Astrocyte of the spinal cord (primary cell): ENCODE data around the gene RERE.
"Not testable (repeated sequence)": the region's sequence is repeated elsewhere in the genome, so short reads cannot be mapped to it uniquely, and the experiment has no call there.

Source experiments
- DNase-seq: peaks from one replicate; pipeline ENCODE4 v3.0.0; 2011; ENCODE audit warnings: low read depth, low spot score
- H3K4me3 ChIP-seq: 2 replicates; pipeline ENCODE4 v1.5.1; 2011; ENCODE audit warnings: low read depth, mild to moderate bottlenecking, low read length, moderate library complexity
- CTCF ChIP-seq: IDR thresholded peaks from 2 replicates; pipeline ENCODE4 v1.5.1; 2012; ENCODE audit warnings: low read depth, mild to moderate bottlenecking, low read length, inconsistent platforms
- in situ Hi-C: cut with HindIII; loops from 2 replicates; pipeline ENCODE4 v1.10.0; 2017; ENCODE audit warnings: low sequenced_read_pairs

Gene RERE

GRCh38 chr1:8740034-8740449, 77.4 kb downstream of the RERE start:
- in situ Hi-C loops, result no loop called here
- DNase-seq, result peak; percentile 86
- TF ChIP-seq CTCF, result no peak
- no peak overlapping the region for H3K4me3 ChIP-seq

DNA sequence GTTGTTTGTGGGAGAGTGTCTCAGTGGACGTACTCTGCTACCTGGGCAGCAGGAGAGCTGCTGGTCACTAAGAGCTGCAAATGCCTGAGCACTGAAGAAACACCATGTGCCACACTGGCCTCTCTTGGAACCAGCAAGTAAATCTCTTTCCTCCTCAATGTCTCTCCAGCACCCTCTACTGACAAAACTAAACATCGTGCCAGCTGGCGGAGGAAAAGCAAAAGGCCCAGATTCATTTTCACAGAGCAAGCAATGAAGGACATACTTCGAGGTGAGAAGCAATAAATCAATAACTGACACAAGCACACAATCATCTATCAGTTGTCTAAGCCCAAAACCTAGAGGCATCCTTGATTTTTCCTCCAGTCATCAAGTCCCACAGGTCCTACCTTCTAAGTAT, 78.1 kb downstream of the RERE start:
- no peak overlapping the region for H3K4me3 ChIP-seq
- DNase-seq, result no peak
- in situ Hi-C loops, result no loop called here
- no peak for TF ChIP-seq CTCF

- DNase-seq, result no peak
- in situ Hi-C loops, result no loop called here
- no peak for TF ChIP-seq CTCF
- no peak overlapping the region for H3K4me3 ChIP-seq
Measured at GRCh38 chr1:8736927-8737326, 80.5 kb downstream of the RERE start.

GRCh38 chr1:8733484-8733883, 84.0 kb downstream of the RERE start:
- no peak overlapping the region for H3K4me3 ChIP-seq
- TF ChIP-seq CTCF, result no peak
- no peak for DNase-seq
- in situ Hi-C loops, result no loop called here

GRCh38 chr1:8731162-8731561, 86.3 kb downstream of the RERE start:
- DNase-seq, result no peak
- H3K4me3 ChIP-seq, result no peak overlapping the region
- in situ Hi-C loops, result no loop called here
- no peak for TF ChIP-seq CTCF

- in situ Hi-C loops, result no loop called here
- no peak overlapping the region for H3K4me3 ChIP-seq
- TF ChIP-seq CTCF, result no peak
- DNase-seq, result no peak
Measured at GRCh38 chr1:8728464-8728863, 89.0 kb downstream of the RERE start.

DNA sequence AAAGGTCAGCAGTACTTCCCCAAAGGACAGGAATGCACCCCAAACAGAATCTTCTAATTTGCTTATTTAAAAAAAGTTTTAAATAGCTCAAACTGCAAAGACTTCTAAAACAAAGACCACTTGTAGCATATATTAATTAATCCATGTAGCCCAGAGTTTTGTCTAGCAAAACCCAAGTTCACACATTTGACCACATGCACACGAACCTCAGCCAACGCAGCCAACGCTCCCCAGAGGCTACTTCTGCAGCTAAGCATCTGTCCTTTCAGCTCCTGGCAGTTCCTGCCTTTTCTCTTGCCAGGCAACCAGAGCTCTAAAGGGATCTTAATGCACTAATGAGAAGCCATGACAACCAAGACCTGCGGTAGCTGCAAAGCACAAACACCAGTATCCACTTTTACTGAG, 89.6 kb downstream of the RERE start:
- DNase-seq, result peak; percentile 33
- in situ Hi-C loops, result no loop called here
- no peak overlapping the region for H3K4me3 ChIP-seq
- no peak for TF ChIP-seq CTCF

GRCh38 chr1:8727316-8727715, 90.1 kb downstream of the RERE start:
- DNase-seq, H3K4me3 ChIP-seq, in situ Hi-C loops: not testable (repeated sequence)

- DNase-seq, in situ Hi-C loops, H3K4me3 ChIP-seq: not testable (repeated sequence)
Measured at GRCh38 chr1:8726801-8727186, 90.6 kb downstream of the RERE start.
